GM10266 (cell line): ENCODE measurements around the gene FNDC1.
A peak's percentile ranks its signal among the peaks of the same experiment; 100 is the strongest.

Source experiments
- DNase-seq: peaks from one replicate; pipeline ENCODE4 v3.0.0; 2012; ENCODE audit errors: extremely low spot score
- CTCF ChIP-seq: IDR thresholded peaks from 2 replicates; pipeline ENCODE4 v1.5.1; 2012; ENCODE audit warnings: mild to moderate bottlenecking, low read depth; ENCODE audit not compliant: control insufficient read depth, insufficient read depth; ENCODE audit errors: missing control alignments

FNDC1 gene

GRCh38 chr6:159127701-159128100 lies 41.5 kb upstream of the FNDC1 start:
- TF ChIP-seq CTCF: no peak
- no peak for DNase-seq

- TF ChIP-seq CTCF: no peak
- no peak for DNase-seq
Measured at GRCh38 chr6:159128978-159129377, 40.2 kb upstream of the FNDC1 start.

- no peak for TF ChIP-seq CTCF
- DNase-seq: no peak
Measured at GRCh38 chr6:159130846-159131245, 38.4 kb upstream of the FNDC1 start.

- TF ChIP-seq CTCF: no peak
- no peak for DNase-seq
Measured at GRCh38 chr6:159131709-159132108, 37.5 kb upstream of the FNDC1 start.

- TF ChIP-seq CTCF: no peak
- no peak for DNase-seq
Measured at GRCh38 chr6:159132664-159133063, 36.5 kb upstream of the FNDC1 start.

- peak; percentile 88 for TF ChIP-seq CTCF
- DNase-seq: peak; percentile 77
Measured at GRCh38 chr6:159134701-159135364, 34.4 kb upstream of the FNDC1 start.

- TF ChIP-seq CTCF: no peak
- DNase-seq: no peak
Measured at GRCh38 chr6:159137676-159138075, 31.5 kb upstream of the FNDC1 start.
